Stimulated activated CD4-positive, alpha-beta T cell treated with anti-CD3 and anti-CD28 coated beads, Interleukin-15, amount 100 ng/mL, for 24 hours (primary cell): ENCODE results near the gene HMGXB4.
A peak's percentile ranks its signal among the peaks of the same experiment; 100 is the strongest.

Source experiments
- DNase-seq: peaks from one replicate; pipeline ENCODE4 v3.0.0-alpha.2; 2020

The HMGXB4 gene

GRCh38 chr22:35264986-35265385 lies 7.7 kb downstream of the HMGXB4 start:
- DNase-seq = no peak

- DNase-seq = no peak
These were observed 9.0 kb downstream of the HMGXB4 start for GRCh38 chr22:35266277-35266676.

GRCh38 chr22:35269630-35270029 lies 12.3 kb downstream of the HMGXB4 start:
- DNase-seq = no peak

GRCh38 chr22:35274154-35274871 lies 17.0 kb downstream of the HMGXB4 start:
- no peak for DNase-seq

- no peak for DNase-seq
These were observed 18.3 kb downstream of the HMGXB4 start for GRCh38 chr22:35275580-35275979.

GRCh38 chr22:35276019-35276418 lies 18.7 kb downstream of the HMGXB4 start:
- no peak for DNase-seq

- no peak for DNase-seq
These were observed 30.8 kb downstream of the HMGXB4 start for GRCh38 chr22:35288116-35288515.

GRCh38 chr22:35292786-35293185 lies 35.5 kb downstream of the HMGXB4 start:
- DNase-seq = no peak

GRCh38 chr22:35296051-35296450 lies 38.8 kb downstream of the HMGXB4 start:
- DNase-seq = no peak

GRCh38 chr22:35299217-35299672 lies 42.0 kb downstream of the HMGXB4 start:
- DNase-seq = no peak

- peak; percentile 98 for DNase-seq
These were observed 42.6 kb downstream of the HMGXB4 start, which contains the start of gene TOM1 for GRCh38 chr22:35299673-35300499. TSS of gene TOM1 (plus strand) at chr22:35299894. CDS start at chr22:35299929, 35 bp downstream.

GRCh38 chr22:35301372-35301874 lies 44.1 kb downstream of the HMGXB4 start:
- peak; percentile 35 for DNase-seq

- DNase-seq = no peak
These were observed 45.8 kb downstream of the HMGXB4 start for GRCh38 chr22:35303029-35303624.

- DNase-seq = no peak
These were observed 48.3 kb downstream of the HMGXB4 start for GRCh38 chr22:35305525-35306070.

GRCh38 chr22:35306350-35306967 lies 49.2 kb downstream of the HMGXB4 start:
- no peak for DNase-seq

GRCh38 chr22:35307372-35307771 lies 50.1 kb downstream of the HMGXB4 start:
- no peak for DNase-seq

- no peak for DNase-seq
These were observed 50.6 kb downstream of the HMGXB4 start for GRCh38 chr22:35307892-35308291.

- no peak for DNase-seq
These were observed 51.3 kb downstream of the HMGXB4 start for GRCh38 chr22:35308480-35309021.

GRCh38 chr22:35310556-35311550 lies 53.6 kb downstream of the HMGXB4 start:
- no peak for DNase-seq

- no peak for DNase-seq
These were observed 54.3 kb downstream of the HMGXB4 start for GRCh38 chr22:35311551-35311999.
